GM13976 (cell line): ENCODE data around the gene TBC1D4.

Source experiments
- DNase-seq: peaks from one replicate; pipeline ENCODE4 v3.0.0; 2012; ENCODE audit warnings: low spot score
- CTCF ChIP-seq: IDR thresholded peaks from 2 replicates; pipeline ENCODE4 v1.5.1; 2012; ENCODE audit warnings: borderline replicate concordance, mild to moderate bottlenecking; ENCODE audit not compliant: insufficient read depth; ENCODE audit errors: extremely low read depth, missing control alignments, control extremely low read depth
- in situ Hi-C: fragments of 300-500 bp; cut with MboI; formaldehyde crosslinking; loops from one replicate; pipeline ENCODE4 v1.12.0; 2022; ENCODE audit warnings: low sequenced_read_pairs, mixed read lengths, inconsistent platforms; ENCODE audit not compliant: unreplicated experiment

The TBC1D4 gene

GRCh38 chr13:75369981-75370380 lies 112.0 kb downstream of the TBC1D4 start:
- TF ChIP-seq CTCF = no peak
- DNase-seq = no peak
- in situ Hi-C loops = no loop called here

- no peak for TF ChIP-seq CTCF
- no peak for DNase-seq
- in situ Hi-C loops = no loop called here
Measured at GRCh38 chr13:75368167-75368566, 113.8 kb downstream of the TBC1D4 start.

GRCh38 chr13:75366380-75367280 lies 115.3 kb downstream of the TBC1D4 start:
- in situ Hi-C loops = no loop called here

GRCh38 chr13:75365724-75366173 lies 116.2 kb downstream of the TBC1D4 start:
- DNase-seq = peak; percentile 66
- in situ Hi-C loops = no loop called here
- no peak for TF ChIP-seq CTCF

More at GRCh38 chr13:75366380-75367280, 115.3 kb downstream of the TBC1D4 start:
- no peak for TF ChIP-seq CTCF
- DNase-seq = no peak

- in situ Hi-C loops = no loop called here
- TF ChIP-seq CTCF = no peak
Measured at GRCh38 chr13:75364131-75364713, 117.7 kb downstream of the TBC1D4 start.

GRCh38 chr13:75363371-75363770 lies 118.6 kb downstream of the TBC1D4 start:
- in situ Hi-C loops = no loop called here
- DNase-seq = no peak
- no peak for TF ChIP-seq CTCF

More at GRCh38 chr13:75364131-75364713, 117.7 kb downstream of the TBC1D4 start:
- DNase-seq = no peak
